Glomerular endothelial cell (primary cell): Measurements from ENCODE around the gene IRF1. TPM values are rescaled to one million over a fixed set of nuclear protein-coding genes. Genes with fewer than 3 reads are reported as not detected.

Source experiments
- DNase-seq: peaks from one replicate; pipeline ENCODE4 v3.0.0-alpha.2; 2011; ENCODE audit warnings: low read depth, low spot score; ENCODE audit errors: extremely low read depth
- total RNA-seq: library from RNA; depleted of rRNA; stranded (reverse); fragments of >200 nt; gene quantifications from 2 replicates; pipeline ENCODE4 v1.2.3, GENCODE V29; 2015

Gene IRF1
- total RNA-seq, 1 donor from 2014 or later: 73.6 TPM

- no peak for DNase-seq
Observed at GRCh38 chr5:132501629-132501956, 11.0 kb upstream of the IRF1 start.

- peak; percentile 22 for DNase-seq
Observed at GRCh38 chr5:132500931-132501628, 10.5 kb upstream of the IRF1 start.

- DNase-seq: no peak
Observed at GRCh38 chr5:132500244-132500930, 9.8 kb upstream of the IRF1 start.

GRCh38 chr5:132499440-132500243 lies 9.1 kb upstream of the IRF1 start:
- no peak for DNase-seq

- no peak for DNase-seq
Observed at GRCh38 chr5:132498686-132499271, 8.2 kb upstream of the IRF1 start.

- DNase-seq: no peak
Observed at GRCh38 chr5:132498152-132498551, 7.6 kb upstream of the IRF1 start.

- DNase-seq: peak; percentile 72
Observed at GRCh38 chr5:132497488-132497997, 7.0 kb upstream of the IRF1 start.

- no peak for DNase-seq
Observed at GRCh38 chr5:132496631-132497487, 6.3 kb upstream of the IRF1 start.

GRCh38 chr5:132496191-132496630 lies 5.6 kb upstream of the IRF1 start:
- no peak for DNase-seq

GRCh38 chr5:132495667-132496190 lies 5.2 kb upstream of the IRF1 start:
- DNase-seq: no peak

GRCh38 chr5:132493821-132494220 lies 3.2 kb upstream of the IRF1 start:
- DNase-seq: no peak

GRCh38 chr5:132493241-132493640 lies 2.7 kb upstream of the IRF1 start:
- no peak for DNase-seq

GRCh38 chr5:132492386-132493125 lies 2.0 kb upstream of the IRF1 start:
- DNase-seq: no peak

GRCh38 chr5:132491368-132492364 lies 1.1 kb upstream of the IRF1 start:
- no peak for DNase-seq

GRCh38 chr5:132489871-132490483 lies 596 bp downstream of the IRF1 start:
- DNase-seq: no peak

- no peak for DNase-seq
Observed at GRCh38 chr5:132489051-132489770, 1.4 kb downstream of the IRF1 start.

GRCh38 chr5:132488590-132488989 lies 2.0 kb downstream of the IRF1 start:
- DNase-seq: no peak
